ENCODE data around the gene ARHGAP26.

Gene ARHGAP26

GRCh38 chr5:142910128-142910527 lies 140.0 kb downstream of the ARHGAP26 start:
- Histone ChIP-seq H3K9me3 (ENCODE audit: control insufficient read depth, low read length) (no peaks in the 10 kb centered on the region), H3K27ac (ENCODE audit: insufficient read depth, low read depth, low read length, poor library complexity, severe bottlenecking) (no peak overlapping the region), H3K36me3 (ENCODE audit: control insufficient read depth, insufficient read depth, low read length) (no peaks in the 10 kb centered on the region), H3K4me3 (ENCODE audit: insufficient read depth, low read depth, low read length) (no peak overlapping the region), H3K27me3 (ENCODE audit: control insufficient read depth, insufficient read depth, low read length, poor library complexity, severe bottlenecking) (no peaks in the 10 kb centered on the region), H3K4me1 (ENCODE audit: control insufficient read depth, insufficient read depth, low read length) (no peaks in the 10 kb centered on the region)
- 95% methylated on average over 6 of the region's 6 CpGs for WGBS, 2 experiments

DNA sequence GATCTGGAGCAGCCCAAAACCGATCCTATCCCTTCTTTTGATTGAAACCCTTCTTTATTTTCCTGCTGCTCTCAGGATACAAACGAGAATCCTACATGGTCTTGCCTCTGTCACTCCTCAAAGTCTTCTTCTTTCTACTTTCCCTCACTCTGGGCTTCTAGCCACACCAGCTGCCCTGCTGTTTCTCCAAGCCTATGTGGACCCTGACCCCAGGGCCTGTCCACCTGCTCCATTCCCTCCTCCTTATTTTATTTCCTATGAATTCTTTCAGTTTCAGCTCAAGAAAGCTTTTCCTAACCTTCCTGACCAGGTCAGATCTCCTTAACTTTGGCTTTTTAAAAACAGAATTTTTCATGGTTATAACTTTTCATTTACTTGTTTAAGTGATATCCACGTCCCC lies 141.0 kb downstream of the ARHGAP26 start:
- H3K27ac ChIP-seq (ENCODE audit: insufficient read depth, low read depth, low read length, poor library complexity, severe bottlenecking): no peak overlapping the region
- H3K36me3 ChIP-seq (ENCODE audit: control insufficient read depth, insufficient read depth, low read length): no peaks in the 10 kb centered on the region
- H3K9me3 ChIP-seq (ENCODE audit: control insufficient read depth, low read length): no peaks in the 10 kb centered on the region
- no peaks in the 10 kb centered on the region for H3K4me1 ChIP-seq (ENCODE audit: control insufficient read depth, insufficient read depth, low read length)
- no peak overlapping the region for H3K4me3 ChIP-seq (ENCODE audit: insufficient read depth, low read depth, low read length)
- no peaks in the 10 kb centered on the region for H3K27me3 ChIP-seq (ENCODE audit: control insufficient read depth, insufficient read depth, low read length, poor library complexity, severe bottlenecking)
- 84 to 88% methylated on average over 2 to 3 of the region's 3 CpGs for WGBS, 2 experiments

GRCh38 chr5:142911775-142912174 lies 141.6 kb downstream of the ARHGAP26 start:
- Histone ChIP-seq H3K9me3 (ENCODE audit: control insufficient read depth, low read length) (no peaks in the 10 kb centered on the region), H3K4me1 (ENCODE audit: control insufficient read depth, insufficient read depth, low read length) (no peaks in the 10 kb centered on the region), H3K27me3 (ENCODE audit: control insufficient read depth, insufficient read depth, low read length, poor library complexity, severe bottlenecking) (no peaks in the 10 kb centered on the region), H3K27ac (ENCODE audit: insufficient read depth, low read depth, low read length, poor library complexity, severe bottlenecking) (no peak overlapping the region), H3K36me3 (ENCODE audit: control insufficient read depth, insufficient read depth, low read length) (no peaks in the 10 kb centered on the region), H3K4me3 (ENCODE audit: insufficient read depth, low read depth, low read length) (no peak overlapping the region)

GRCh38 chr5:142913728-142914338 lies 143.7 kb downstream of the ARHGAP26 start:
- Histone ChIP-seq H3K4me3 (ENCODE audit: insufficient read depth, low read depth, low read length) (no peak overlapping the region), H3K27ac (ENCODE audit: insufficient read depth, low read depth, low read length, poor library complexity, severe bottlenecking) (no peak overlapping the region), H3K27me3 (ENCODE audit: control insufficient read depth, insufficient read depth, low read length, poor library complexity, severe bottlenecking) (no peaks in the 10 kb centered on the region), H3K36me3 (ENCODE audit: control insufficient read depth, insufficient read depth, low read length) (no peaks in the 10 kb centered on the region), H3K4me1 (ENCODE audit: control insufficient read depth, insufficient read depth, low read length) (no peaks in the 10 kb centered on the region), H3K9me3 (ENCODE audit: control insufficient read depth, low read length) (no peaks in the 10 kb centered on the region)
- 91 to 92% methylated on average over 9 of the region's 9 CpGs for WGBS, 2 experiments

DNA sequence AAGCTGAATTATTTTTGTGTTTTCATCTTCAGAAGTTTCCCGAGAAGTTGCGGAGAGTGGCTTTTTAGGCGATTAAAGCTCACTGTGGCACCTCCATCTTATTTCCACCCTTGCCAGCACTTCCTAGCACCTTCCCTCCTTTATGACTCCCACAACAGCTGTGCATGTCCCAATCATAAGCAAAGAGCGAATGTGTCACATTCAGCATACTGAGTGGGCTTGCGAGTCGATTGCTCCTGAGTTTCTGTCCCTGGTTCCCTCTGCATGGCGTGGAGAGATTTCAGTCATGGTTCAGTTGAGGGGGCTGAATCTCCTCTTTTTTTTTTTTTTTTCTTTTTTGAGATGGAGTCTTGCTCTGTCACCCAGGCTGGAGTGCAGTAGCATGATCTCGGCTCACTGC lies 144.9 kb downstream of the ARHGAP26 start:
- Histone ChIP-seq H3K4me1 (ENCODE audit: control insufficient read depth, insufficient read depth, low read length) (no peaks in the 10 kb centered on the region), H3K4me3 (ENCODE audit: insufficient read depth, low read depth, low read length) (no peak overlapping the region), H3K36me3 (ENCODE audit: control insufficient read depth, insufficient read depth, low read length) (no peaks in the 10 kb centered on the region), H3K27me3 (ENCODE audit: control insufficient read depth, insufficient read depth, low read length, poor library complexity, severe bottlenecking) (no peaks in the 10 kb centered on the region), H3K27ac (ENCODE audit: insufficient read depth, low read depth, low read length, poor library complexity, severe bottlenecking) (no peak overlapping the region), H3K9me3 (ENCODE audit: control insufficient read depth, low read length) (no peaks in the 10 kb centered on the region)
- 97 to 98% methylated on average over 8 of the region's 8 CpGs for WGBS, 2 experiments

DNA sequence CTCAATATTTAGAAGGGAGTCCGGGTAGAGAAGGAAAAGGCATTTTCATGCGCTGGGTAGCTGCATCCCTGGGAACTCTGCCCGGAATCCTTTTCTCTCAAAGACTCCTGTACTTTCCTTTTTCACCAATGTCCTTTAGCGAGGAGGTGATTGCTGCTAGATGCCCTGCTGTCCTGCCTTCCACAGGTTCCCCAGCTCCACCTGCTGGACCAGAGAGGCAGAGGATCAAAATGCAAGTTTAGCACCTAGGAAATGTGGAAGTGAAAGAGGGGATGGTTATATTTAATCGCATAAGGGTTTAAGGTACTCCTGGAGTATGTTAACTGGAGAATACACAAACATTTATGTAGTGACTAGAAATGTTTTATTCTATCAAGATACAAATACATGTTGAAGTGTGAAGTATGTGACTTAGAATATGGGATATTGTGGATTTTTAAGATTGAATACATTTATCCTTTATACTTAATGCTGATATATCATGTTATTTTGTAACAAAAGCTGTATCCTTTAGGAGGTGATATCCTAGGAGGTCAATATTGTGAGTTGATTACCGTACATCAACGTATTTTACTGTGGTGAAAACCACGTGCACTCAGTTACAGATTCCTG lies 145.7 kb downstream of the ARHGAP26 start:
- WGBS, 2 experiments: 56 to 61% methylated on average over 8 of the region's 8 CpGs
- Histone ChIP-seq H3K27me3 (ENCODE audit: control insufficient read depth, insufficient read depth, low read length, poor library complexity, severe bottlenecking) (no peaks in the 10 kb centered on the region), H3K4me3 (ENCODE audit: insufficient read depth, low read depth, low read length) (no peak overlapping the region), H3K9me3 (ENCODE audit: control insufficient read depth, low read length) (no peaks in the 10 kb centered on the region), H3K4me1 (ENCODE audit: control insufficient read depth, insufficient read depth, low read length) (no peaks in the 10 kb centered on the region), H3K36me3 (ENCODE audit: control insufficient read depth, insufficient read depth, low read length) (no peaks in the 10 kb centered on the region), H3K27ac (ENCODE audit: insufficient read depth, low read depth, low read length, poor library complexity, severe bottlenecking) (no peak overlapping the region)

- no peaks in the 10 kb centered on the region for H3K4me1 ChIP-seq (ENCODE audit: control insufficient read depth, insufficient read depth, low read length)
- no peak overlapping the region for H3K4me3 ChIP-seq (ENCODE audit: insufficient read depth, low read depth, low read length)
- WGBS, 2 experiments: 93% methylated on average over 7 of the region's 7 CpGs
Measured at GRCh38 chr5:142918959-142919635, 148.9 kb downstream of the ARHGAP26 start.

GRCh38 chr5:142920849-142921612 lies 150.9 kb downstream of the ARHGAP26 start:
- Histone ChIP-seq H3K4me1 (ENCODE audit: control insufficient read depth, insufficient read depth, low read length) (no peaks in the 10 kb centered on the region), H3K27me3 (ENCODE audit: control insufficient read depth, insufficient read depth, low read length, poor library complexity, severe bottlenecking) (no peaks in the 10 kb centered on the region), H3K36me3 (ENCODE audit: control insufficient read depth, insufficient read depth, low read length) (no peaks in the 10 kb centered on the region), H3K27ac (ENCODE audit: insufficient read depth, low read depth, low read length, poor library complexity, severe bottlenecking) (no peak overlapping the region), H3K4me3 (ENCODE audit: insufficient read depth, low read depth, low read length) (no peak overlapping the region), H3K9me3 (ENCODE audit: control insufficient read depth, low read length) (no peaks in the 10 kb centered on the region)
- WGBS, 2 experiments: 89 to 98% methylated on average over 3 of the region's 3 CpGs

More at GRCh38 chr5:142918959-142919635, 148.9 kb downstream of the ARHGAP26 start:
- Histone ChIP-seq H3K27ac (ENCODE audit: insufficient read depth, low read depth, low read length, poor library complexity, severe bottlenecking) (no peak overlapping the region), H3K27me3 (ENCODE audit: control insufficient read depth, insufficient read depth, low read length, poor library complexity, severe bottlenecking) (no peaks in the 10 kb centered on the region), H3K36me3 (ENCODE audit: control insufficient read depth, insufficient read depth, low read length) (no peaks in the 10 kb centered on the region), H3K9me3 (ENCODE audit: control insufficient read depth, low read length) (no peaks in the 10 kb centered on the region)

DNA sequence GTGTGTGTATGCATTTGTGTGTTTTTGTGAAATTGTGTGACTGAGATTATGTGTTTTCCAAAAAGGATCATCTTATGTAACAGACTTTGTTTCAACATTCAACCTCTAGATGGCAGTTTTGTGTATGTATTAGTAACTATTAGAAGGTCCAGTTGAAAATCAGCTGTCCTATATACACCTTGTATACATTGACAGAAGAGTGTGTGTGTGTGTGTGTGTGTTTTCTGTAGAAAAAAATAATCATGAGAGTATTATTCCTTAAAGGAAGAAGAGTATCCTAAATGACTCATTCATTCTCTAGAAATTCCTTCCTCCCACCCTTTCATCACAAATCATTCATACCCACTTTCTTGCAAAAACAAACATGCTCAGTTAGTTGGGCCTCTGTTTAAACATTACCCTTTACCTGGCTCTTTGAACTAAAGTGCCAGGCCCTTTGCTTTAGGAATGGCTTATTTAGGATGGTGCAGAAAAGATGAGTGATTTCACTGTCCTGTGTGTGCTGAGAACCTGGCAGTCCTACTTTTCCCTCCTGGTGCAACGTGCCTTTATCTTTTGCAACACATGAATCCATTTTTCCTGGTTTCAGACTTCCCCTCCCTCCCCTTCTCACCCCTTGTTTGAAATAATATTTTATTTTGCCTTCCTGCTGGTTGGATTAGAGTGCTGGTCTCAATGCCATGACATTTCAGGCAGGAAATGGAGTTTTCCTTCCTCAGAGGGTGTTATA lies 152.2 kb downstream of the ARHGAP26 start:
- Histone ChIP-seq H3K4me1 (ENCODE audit: control insufficient read depth, insufficient read depth, low read length) (no peaks in the 10 kb centered on the region), H3K36me3 (ENCODE audit: control insufficient read depth, insufficient read depth, low read length) (no peaks in the 10 kb centered on the region), H3K9me3 (ENCODE audit: control insufficient read depth, low read length) (no peaks in the 10 kb centered on the region), H3K27me3 (ENCODE audit: control insufficient read depth, insufficient read depth, low read length, poor library complexity, severe bottlenecking) (no peaks in the 10 kb centered on the region), H3K27ac (ENCODE audit: insufficient read depth, low read depth, low read length, poor library complexity, severe bottlenecking) (no peak overlapping the region), H3K4me3 (ENCODE audit: insufficient read depth, low read depth, low read length) (no peak overlapping the region)
- WGBS, 2 experiments: 82 to 100% methylated on average over 1 of the region's 1 CpG
